H1 (cell line): ENCODE measurements around the gene RFX2.

ENCODE experiments used
- EP300 ChIP-seq, 2 experiments: IDR thresholded peaks; 1 replicate in 1 of 2; 2 replicates in 1 of 2; pipeline ENCODE4 v1.6.1; 2011 to 2012; ENCODE audit warnings: low read depth in 2 of 2, low read length in 2 of 2, mild to moderate bottlenecking in 2 of 2, borderline replicate concordance in 1 of 2, inconsistent platforms in 1 of 2, moderate library complexity in 1 of 2
- GABPA ChIP-seq: IDR thresholded peaks from 2 replicates; pipeline ENCODE4 v1.6.1; 2011; ENCODE audit warnings: mild to moderate bottlenecking, low read length, moderate library complexity, borderline replicate concordance; ENCODE audit not compliant: insufficient read depth
- PHF8 ChIP-seq: fragments of 200-600 bp; sonication (generic); conservative IDR thresholded peaks from 2 replicates; pipeline ENCODE4 v1.7.1; 2012; ENCODE audit warnings: low read depth, mild to moderate bottlenecking, inconsistent platforms, low read length, moderate library complexity
- POLR2A ChIP-seq, 2 experiments: IDR thresholded peaks; 1 replicate in 1 of 2; 2 replicates in 1 of 2; pipeline ENCODE4 v1.6.1; 2011; ENCODE audit warnings: low read depth in 2 of 2, low read length in 2 of 2, mild to moderate bottlenecking in 2 of 2; ENCODE audit errors: control extremely low read depth in 1 of 2
- POLR2AphosphoS5 ChIP-seq: IDR thresholded peaks from 2 replicates; pipeline ENCODE4 v1.6.1; 2011; ENCODE audit warnings: low read depth, low read length
- RFX5 ChIP-seq: IDR thresholded peaks from 2 replicates; pipeline ENCODE4 v1.6.1; 2011; ENCODE audit warnings: low read depth, low read length, improper control_type of control experiment, borderline replicate concordance
- RNF2 ChIP-seq: fragments of 200-900, 300-1000 bp; sonication (generic); IDR thresholded peaks from 2 replicates; pipeline ENCODE4 v1.7.1; 2016; ENCODE audit warnings: borderline replicate concordance, low read depth, mild to moderate bottlenecking, antibody characterized with exemption, low read length; ENCODE audit not compliant: poor library complexity, severe bottlenecking; ENCODE audit errors: missing control alignments
- USF2 ChIP-seq: IDR thresholded peaks from 2 replicates; pipeline ENCODE4 v1.6.1; 2011; ENCODE audit warnings: low read length, improper control_type of control experiment
- ZNF274 ChIP-seq: IDR thresholded peaks from 2 replicates; pipeline ENCODE4 v1.7.0; 2012; ENCODE audit warnings: low read length, borderline replicate concordance; ENCODE audit errors: extremely low read depth
- TF ChIP-seq, protein P1 (sequence below), 3 experiments: IDR thresholded peaks; 1 replicate in 2 of 3; 2 replicates in 1 of 3; pipeline versions ENCODE4 v1.5.1 to v1.6.1; 2011; ENCODE audit warnings: low read length in 3 of 3, mild to moderate bottlenecking in 3 of 3, inconsistent platforms in 2 of 3, low read depth in 1 of 3, moderate library complexity in 1 of 3; ENCODE audit not compliant: insufficient read depth in 1 of 3; ENCODE audit errors: control extremely low read depth in 1 of 3

- TF ChIP-seq POLR2A (IDR thresholded peaks at IDR 0.05; ENCODE audit: control extremely low read depth in 1 of 2, low read depth in 2 of 2, low read length in 2 of 2) (no peak), RFX5 (no peak), POLR2AphosphoS5 (no peak), USF2 (peak; percentile 31; the same call in 1 of the 2 replicates), RNF2 (no peak), EP300 (IDR thresholded peaks at IDR 0.05; ENCODE audit: borderline replicate concordance in 1 of 2, low read depth in 2 of 2, low read length in 2 of 2) (no peak), ZNF274 (no peak), GABPA (no peak), PHF8 (no peak)
- TF ChIP-seq, protein P1, sequence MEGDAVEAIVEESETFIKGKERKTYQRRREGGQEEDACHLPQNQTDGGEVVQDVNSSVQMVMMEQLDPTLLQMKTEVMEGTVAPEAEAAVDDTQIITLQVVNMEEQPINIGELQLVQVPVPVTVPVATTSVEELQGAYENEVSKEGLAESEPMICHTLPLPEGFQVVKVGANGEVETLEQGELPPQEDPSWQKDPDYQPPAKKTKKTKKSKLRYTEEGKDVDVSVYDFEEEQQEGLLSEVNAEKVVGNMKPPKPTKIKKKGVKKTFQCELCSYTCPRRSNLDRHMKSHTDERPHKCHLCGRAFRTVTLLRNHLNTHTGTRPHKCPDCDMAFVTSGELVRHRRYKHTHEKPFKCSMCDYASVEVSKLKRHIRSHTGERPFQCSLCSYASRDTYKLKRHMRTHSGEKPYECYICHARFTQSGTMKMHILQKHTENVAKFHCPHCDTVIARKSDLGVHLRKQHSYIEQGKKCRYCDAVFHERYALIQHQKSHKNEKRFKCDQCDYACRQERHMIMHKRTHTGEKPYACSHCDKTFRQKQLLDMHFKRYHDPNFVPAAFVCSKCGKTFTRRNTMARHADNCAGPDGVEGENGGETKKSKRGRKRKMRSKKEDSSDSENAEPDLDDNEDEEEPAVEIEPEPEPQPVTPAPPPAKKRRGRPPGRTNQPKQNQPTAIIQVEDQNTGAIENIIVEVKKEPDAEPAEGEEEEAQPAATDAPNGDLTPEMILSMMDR (IDR thresholded peaks at IDR 0.05; ENCODE audit: control extremely low read depth in 1 of 3, insufficient read depth in 1 of 3, low read depth in 1 of 3, low read length in 3 of 3): no peak
Measured at GRCh38 chr19:5966215-5966614, 144.1 kb downstream of the RFX2 start.
